RWPE2 (cell line): Measurements from ENCODE around the gene TTLL5.

Experiments used
- ATAC-seq: fragments of 200-7000 bp; cut with Tn5 transposase; 3 replicates; pipeline ENCODE4 v1.9.1; 2021; ENCODE audit warnings: low read depth
- DNase-seq: peaks from one replicate; pipeline ENCODE4 v3.0.0-alpha.2; 2020; ENCODE audit warnings: low spot score
- H3K27ac ChIP-seq: fragments of 450-650 bp; 2 replicates; pipeline ENCODE4 v1.5.1; 2017; ENCODE audit warnings: mild to moderate bottlenecking; ENCODE audit not compliant: poor library complexity, severe bottlenecking
- H3K27me3 ChIP-seq: fragments of 250-450 bp; sonication (Bioruptor Pico); 2 replicates; pipeline ENCODE4 v1.5.1; 2021; ENCODE audit warnings: mild to moderate bottlenecking, moderate library complexity; ENCODE audit not compliant: insufficient read depth, poor library complexity, severe bottlenecking
- H3K36me3 ChIP-seq: fragments of 250-450 bp; sonication (Bioruptor Pico); 2 replicates; pipeline ENCODE4 v1.5.1; 2020; ENCODE audit warnings: low read depth, mild to moderate bottlenecking, moderate library complexity
- H3K4me1 ChIP-seq: fragments of 250-450 bp; sonication (Bioruptor Pico); 2 replicates; pipeline ENCODE4 v1.5.1; 2021; ENCODE audit warnings: mild to moderate bottlenecking, moderate library complexity; ENCODE audit not compliant: insufficient read depth, poor library complexity, severe bottlenecking
- H3K4me3 ChIP-seq: fragments of 250-450 bp; sonication (Bioruptor Pico); 2 replicates; pipeline ENCODE4 v1.5.1; 2021; ENCODE audit warnings: mild to moderate bottlenecking, moderate library complexity; ENCODE audit not compliant: severe bottlenecking
- H3K9me3 ChIP-seq: fragments of 250-450 bp; sonication (Bioruptor Pico); 2 replicates; pipeline ENCODE4 v1.5.1; 2021; ENCODE audit warnings: mild to moderate bottlenecking, moderate library complexity; ENCODE audit not compliant: severe bottlenecking
- CTCF ChIP-seq: fragments of 450-650 bp; IDR thresholded peaks from one replicate; pipeline ENCODE4 v1.5.1; 2017; ENCODE audit warnings: mild to moderate bottlenecking, moderate library complexity; ENCODE audit not compliant: poor library complexity, severe bottlenecking

The TTLL5 gene

GRCh38 chr14:75871181-75871880 lies 210.3 kb downstream of the TTLL5 start:
- DNase-seq (no peak), ATAC-seq (no peak)
- no peaks in the 10 kb centered on the region for H3K9me3 ChIP-seq
- peaks cover 28% of the 10 kb centered on the region for H3K36me3 ChIP-seq
- no peak for TF ChIP-seq CTCF
- peaks cover 25% of the 10 kb centered on the region for H3K4me1 ChIP-seq
- no peak overlapping the region for H3K27ac ChIP-seq
- H3K4me3 ChIP-seq: no peak overlapping the region
- H3K27me3 ChIP-seq: no peaks in the 10 kb centered on the region

GRCh38 chr14:75875958-75876357 lies 214.9 kb downstream of the TTLL5 start:
- H3K9me3 ChIP-seq: no peaks in the 10 kb centered on the region
- ATAC-seq: no peak
- H3K36me3 ChIP-seq: peaks cover 28% of the 10 kb centered on the region
- no peak for DNase-seq
- H3K27me3 ChIP-seq: no peaks in the 10 kb centered on the region
- H3K4me3 ChIP-seq: no peak overlapping the region
- H3K27ac ChIP-seq: no peak overlapping the region
- H3K4me1 ChIP-seq: peaks cover 37% of the 10 kb centered on the region
- no peak for TF ChIP-seq CTCF

- peak overlapping the region; percentile 88 for H3K27ac ChIP-seq
- no peak overlapping the region for H3K4me3 ChIP-seq
- peaks cover 37% of the 10 kb centered on the region for H3K4me1 ChIP-seq
- ATAC-seq (no peak), DNase-seq (no peak)
- no peaks in the 10 kb centered on the region for H3K27me3 ChIP-seq
- peaks cover 26% of the 10 kb centered on the region for H3K36me3 ChIP-seq
- no peaks in the 10 kb centered on the region for H3K9me3 ChIP-seq
- TF ChIP-seq CTCF: no peak
Measured at GRCh38 chr14:75876530-75876929, 215.5 kb downstream of the TTLL5 start.

DNA sequence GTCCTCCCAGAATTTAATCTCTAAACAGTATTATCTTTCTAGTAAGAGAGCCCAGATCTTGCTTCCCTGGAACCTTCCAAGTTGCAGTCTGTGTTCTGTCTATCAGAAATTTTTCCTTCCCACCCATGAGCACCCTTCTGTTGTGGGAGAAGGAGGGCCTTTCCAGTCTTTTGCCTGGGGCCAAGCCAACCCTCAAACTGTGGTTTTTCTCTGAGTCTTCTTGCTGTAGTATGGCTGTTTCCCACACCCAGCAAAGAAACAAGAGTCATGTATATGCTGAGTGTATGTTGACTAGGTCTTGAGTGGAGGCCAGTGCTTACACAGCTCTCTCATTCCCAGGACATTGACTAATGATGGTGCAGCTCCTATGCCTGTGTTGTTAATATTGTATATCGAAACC lies 216.2 kb downstream of the TTLL5 start:
- H3K36me3 ChIP-seq: peaks cover 21% of the 10 kb centered on the region
- H3K4me3 ChIP-seq: no peak overlapping the region
- H3K27me3 ChIP-seq: no peaks in the 10 kb centered on the region
- H3K27ac ChIP-seq: peak overlapping the region; percentile 88
- no peak for TF ChIP-seq CTCF
- no peaks in the 10 kb centered on the region for H3K9me3 ChIP-seq
- peaks cover 37% of the 10 kb centered on the region for H3K4me1 ChIP-seq
- DNase-seq: no peak
- ATAC-seq: peak; percentile 47

GRCh38 chr14:75877884-75878283 lies 216.8 kb downstream of the TTLL5 start:
- Histone ChIP-seq H3K27ac (peak overlapping the region; percentile 88), H3K9me3 (no peaks in the 10 kb centered on the region), H3K4me3 (no peak overlapping the region), H3K27me3 (no peaks in the 10 kb centered on the region), H3K36me3 (peaks cover 20% of the 10 kb centered on the region), H3K4me1 (peaks cover 37% of the 10 kb centered on the region)
- no peak for ATAC-seq
- DNase-seq: no peak
- TF ChIP-seq CTCF: no peak
